Measurements from ENCODE around the gene LRRC61.

GRCh38 chr7:150322114-150322832 lies 882 bp upstream of the LRRC61 start:
- no peak for TF ChIP-seq CTCF (conservative IDR thresholded peaks at IDR 0.05; ENCODE audit: low read length)
- no peak for TF ChIP-seq EZH2phosphoT487 (IDR thresholded peaks at IDR 0.05; ENCODE audit: borderline replicate concordance, low read depth, low read length)

Data from OCI-LY7 (cell line).